Left ventricle myocardium inferior (tissue), 1 donor: ENCODE results near the gene THBS1. TPM values are rescaled to one million over a fixed set of nuclear protein-coding genes. Genes with fewer than 3 reads are reported as not detected.

Source experiments
- DNase-seq: peaks from one replicate; pipeline ENCODE4 v3.0.0-alpha.2; 2020
- H3K27ac ChIP-seq: fragments of 200-600 bp; replicated peaks from 2 replicates; pipeline ENCODE4 v1.8.0; 2021
- H3K27me3 ChIP-seq: fragments of 200-600 bp; 2 replicates; pipeline ENCODE4 v1.8.0; 2021; ENCODE audit warnings: low read depth
- H3K36me3 ChIP-seq: fragments of 200-600 bp; 2 replicates; pipeline ENCODE4 v1.8.0; 2021
- H3K4me1 ChIP-seq: fragments of 200-600 bp; 2 replicates; pipeline ENCODE4 v1.8.0; 2021
- H3K4me3 ChIP-seq: fragments of 200-600 bp; 2 replicates; pipeline ENCODE4 v1.8.0; 2021; ENCODE audit warnings: mild to moderate bottlenecking, moderate library complexity
- H3K9me3 ChIP-seq: fragments of 200-600 bp; replicated peaks from 2 replicates; pipeline ENCODE4 v1.8.0; 2021
- intact Hi-C: fragments of 100-400 bp; cut with micrococcal nuclease; formaldehyde crosslinking; loops from one replicate; pipeline ENCODE4 v1.11.0; 2022
- total RNA-seq: library from RNA; stranded (reverse); fragmentation: NEBNext Ultra II Directional; extraction: Animal tissue kit (Norgen Biotek cat#: 25700); gene quantifications from one replicate; pipeline ENCODE4 v1.2.1, GENCODE V29; 2021
- TF ChIP-seq, protein P1 (sequence below): fragments of 200-600 bp; IDR thresholded peaks from 2 replicates; pipeline ENCODE4 v1.8.0; 2021; ENCODE audit warnings: antibody characterized with exemption, mild to moderate bottlenecking, borderline replicate concordance
- donor health status: DM: no; HTN: yes; CAD: no; lungs with severe emphysema.

Gene THBS1
- total RNA-seq, 1 donor from 2014 or later: 47.4 TPM

- Histone ChIP-seq H3K4me3 (peak overlapping the region; percentile 26), H3K36me3 (no peaks in the 10 kb centered on the region), H3K4me1 (peaks cover 80% of the 10 kb centered on the region), H3K27me3 (no peaks in the 10 kb centered on the region), H3K27ac (peak overlapping the region; percentile 88), H3K9me3 (no peaks in the 10 kb centered on the region)
- TF ChIP-seq, protein P1, sequence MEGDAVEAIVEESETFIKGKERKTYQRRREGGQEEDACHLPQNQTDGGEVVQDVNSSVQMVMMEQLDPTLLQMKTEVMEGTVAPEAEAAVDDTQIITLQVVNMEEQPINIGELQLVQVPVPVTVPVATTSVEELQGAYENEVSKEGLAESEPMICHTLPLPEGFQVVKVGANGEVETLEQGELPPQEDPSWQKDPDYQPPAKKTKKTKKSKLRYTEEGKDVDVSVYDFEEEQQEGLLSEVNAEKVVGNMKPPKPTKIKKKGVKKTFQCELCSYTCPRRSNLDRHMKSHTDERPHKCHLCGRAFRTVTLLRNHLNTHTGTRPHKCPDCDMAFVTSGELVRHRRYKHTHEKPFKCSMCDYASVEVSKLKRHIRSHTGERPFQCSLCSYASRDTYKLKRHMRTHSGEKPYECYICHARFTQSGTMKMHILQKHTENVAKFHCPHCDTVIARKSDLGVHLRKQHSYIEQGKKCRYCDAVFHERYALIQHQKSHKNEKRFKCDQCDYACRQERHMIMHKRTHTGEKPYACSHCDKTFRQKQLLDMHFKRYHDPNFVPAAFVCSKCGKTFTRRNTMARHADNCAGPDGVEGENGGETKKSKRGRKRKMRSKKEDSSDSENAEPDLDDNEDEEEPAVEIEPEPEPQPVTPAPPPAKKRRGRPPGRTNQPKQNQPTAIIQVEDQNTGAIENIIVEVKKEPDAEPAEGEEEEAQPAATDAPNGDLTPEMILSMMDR: no peak
- DNase-seq: no peak
- intact Hi-C loops: no loop called here
These were observed 47.8 kb downstream of the THBS1 start for GRCh38 chr15:39628546-39629257.

- no peaks in the 10 kb centered on the region for H3K9me3 ChIP-seq
- DNase-seq: no peak
- no peaks in the 10 kb centered on the region for H3K27me3 ChIP-seq
- TF ChIP-seq, protein P1: no peak
- H3K4me3 ChIP-seq: peak overlapping the region; percentile 26
- H3K36me3 ChIP-seq: no peaks in the 10 kb centered on the region
- peaks cover 73% of the 10 kb centered on the region for H3K4me1 ChIP-seq
- peak overlapping the region; percentile 88 for H3K27ac ChIP-seq
- intact Hi-C loops: no loop called here
These were observed 48.5 kb downstream of the THBS1 start for GRCh38 chr15:39629371-39629770.

DNA sequence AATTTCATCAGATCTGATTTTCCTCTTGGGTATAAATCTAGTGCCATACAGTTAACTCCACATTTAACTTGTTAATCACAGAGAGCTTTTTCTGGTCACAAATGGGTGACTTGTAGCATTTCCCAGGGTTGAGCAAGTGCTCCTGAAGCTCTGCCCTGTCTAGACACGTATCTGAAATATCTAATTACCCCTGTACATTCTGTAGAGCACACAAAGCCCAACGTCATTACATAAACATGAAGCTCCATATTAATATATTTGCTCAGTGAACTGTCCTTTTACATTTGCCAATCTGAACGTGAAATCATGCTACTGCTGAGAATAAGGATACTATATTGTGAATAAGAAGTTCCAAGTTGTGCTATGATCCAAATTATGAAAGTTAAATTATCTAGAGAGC is 49.0 kb downstream of the THBS1 start:
- intact Hi-C loops: no loop called here
- Histone ChIP-seq H3K27ac (no peak overlapping the region), H3K27me3 (no peaks in the 10 kb centered on the region), H3K36me3 (no peaks in the 10 kb centered on the region), H3K4me3 (no peak overlapping the region), H3K9me3 (no peaks in the 10 kb centered on the region), H3K4me1 (peaks cover 68% of the 10 kb centered on the region)
- DNase-seq: no peak
- TF ChIP-seq, protein P1: no peak

- Histone ChIP-seq H3K4me3 (no peak overlapping the region), H3K9me3 (no peaks in the 10 kb centered on the region), H3K27me3 (no peaks in the 10 kb centered on the region), H3K27ac (peak overlapping the region; percentile 39), H3K36me3 (no peaks in the 10 kb centered on the region), H3K4me1 (peaks cover 53% of the 10 kb centered on the region)
- intact Hi-C loops: no loop called here
- TF ChIP-seq, protein P1: no peak
- DNase-seq: no peak
These were observed 50.5 kb downstream of the THBS1 start for GRCh38 chr15:39631357-39631756.

DNA sequence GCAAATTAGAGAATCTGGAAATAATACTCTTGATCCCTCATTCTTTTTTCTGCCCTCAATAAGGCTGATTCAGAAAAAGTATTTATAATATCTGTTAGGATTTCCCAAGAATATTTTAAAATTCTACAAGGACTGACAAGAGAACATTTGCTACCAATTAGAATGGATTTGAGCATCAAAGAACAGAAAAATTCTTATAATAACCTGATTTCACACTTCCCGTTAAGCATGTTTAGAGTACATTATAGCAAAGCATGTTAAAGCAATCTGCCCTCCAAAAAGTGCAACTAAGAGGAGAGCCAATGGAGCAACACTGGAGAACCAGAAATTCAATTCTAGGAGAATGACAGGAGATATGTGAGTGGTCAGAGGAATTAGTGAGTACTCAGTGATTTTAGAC is 57.2 kb downstream of the THBS1 start:
- TF ChIP-seq, protein P1: no peak
- Histone ChIP-seq H3K4me3 (no peak overlapping the region), H3K4me1 (peaks cover 9% of the 10 kb centered on the region), H3K36me3 (no peaks in the 10 kb centered on the region), H3K9me3 (no peaks in the 10 kb centered on the region), H3K27ac (no peak overlapping the region), H3K27me3 (no peaks in the 10 kb centered on the region)
- intact Hi-C loops: no loop called here
- DNase-seq: no peak
